Activated naive CD8-positive, alpha-beta T cell treated with anti-CD3 and anti-CD28 coated beads, Interleukin-2, amount 10 ng/mL, durations not matched to agents 7 days and 5 days (primary cell): ENCODE measurements around the gene GFRA1. TPM values are rescaled to one million over a fixed set of nuclear protein-coding genes. Genes with fewer than 3 reads are reported as not detected.

ENCODE experiments used
- ATAC-seq: fragments of 150-1000 bp; cut with Tn5 transposase; one replicate; pipeline ENCODE4 v1.10.0; 2021; ENCODE audit warnings: low read depth, moderate library complexity
- POLR2A ChIA-PET: fragments of 350-600 bp; sonication (Branson Sonifier 250); formaldehyde crosslinking; loops from one replicate; lab custom pipeline; 2021; ENCODE audit warnings: antibody characterized with exemption; lab: Charles Lee
- DNase-seq: peaks from one replicate; pipeline ENCODE4 v3.0.0; 2021
- H3K27ac Mint-ChIP-seq: one replicate; pipeline ENCODE4 v1.8.0; 2022; ENCODE audit warnings: mild to moderate bottlenecking, mixed read lengths
- H3K27me3 Mint-ChIP-seq: one replicate; pipeline ENCODE4 v1.8.0; 2022; ENCODE audit warnings: mild to moderate bottlenecking, moderate library complexity, mixed read lengths
- H3K36me3 Mint-ChIP-seq: one replicate; pipeline ENCODE4 v1.8.0; 2021; ENCODE audit warnings: mild to moderate bottlenecking, mixed read lengths
- H3K4me1 Mint-ChIP-seq: one replicate; pipeline ENCODE4 v1.8.0; 2021; ENCODE audit warnings: mixed read lengths
- H3K4me3 Mint-ChIP-seq: one replicate; pipeline ENCODE4 v1.8.0; 2022; ENCODE audit warnings: mild to moderate bottlenecking, moderate library complexity, mixed read lengths
- H3K9me3 Mint-ChIP-seq: one replicate; pipeline ENCODE4 v1.8.0; 2021; ENCODE audit warnings: mixed read lengths
- total RNA-seq, 2 experiments: library from RNA; stranded (reverse); gene quantifications; one replicate each; pipeline ENCODE4 v1.2.3, GENCODE V29; 2021

Gene GFRA1
- total RNA-seq, 2 experiments from 2014 or later = not detected

- no peak for ATAC-seq
- Mint-ChIP-seq H3K4me1 (no peaks in the 10 kb centered on the region), H3K27me3 (no peaks in the 10 kb centered on the region), H3K9me3 (no peaks in the 10 kb centered on the region), H3K36me3 (no peaks in the 10 kb centered on the region), H3K27ac (no peak overlapping the region), H3K4me3 (no peak overlapping the region)
- POLR2A ChIA-PET = no interaction called here
- DNase-seq = no peak
These were observed 163.1 kb downstream of the GFRA1 start for GRCh38 chr10:116109881-116110280.

- Mint-ChIP-seq H3K4me3 (no peak overlapping the region), H3K9me3 (no peaks in the 10 kb centered on the region), H3K27ac (no peak overlapping the region), H3K4me1 (no peaks in the 10 kb centered on the region), H3K36me3 (no peaks in the 10 kb centered on the region), H3K27me3 (no peaks in the 10 kb centered on the region)
- POLR2A ChIA-PET = no interaction called here
- DNase-seq (no peak), ATAC-seq (no peak)
These were observed 163.5 kb downstream of the GFRA1 start for GRCh38 chr10:116109481-116109880.

GRCh38 chr10:116108095-116108494 is 164.9 kb downstream of the GFRA1 start:
- Mint-ChIP-seq H3K9me3 (no peaks in the 10 kb centered on the region), H3K27ac (no peak overlapping the region), H3K27me3 (no peaks in the 10 kb centered on the region), H3K4me3 (no peak overlapping the region), H3K4me1 (no peaks in the 10 kb centered on the region), H3K36me3 (no peaks in the 10 kb centered on the region)
- no peak for DNase-seq
- POLR2A ChIA-PET = no interaction called here
- no peak for ATAC-seq

- Mint-ChIP-seq H3K27ac (no peak overlapping the region), H3K4me3 (no peak overlapping the region), H3K27me3 (no peaks in the 10 kb centered on the region), H3K36me3 (no peaks in the 10 kb centered on the region), H3K4me1 (no peaks in the 10 kb centered on the region), H3K9me3 (no peaks in the 10 kb centered on the region)
- DNase-seq = no peak
- ATAC-seq = no peak
- POLR2A ChIA-PET = no interaction called here
These were observed 166.4 kb downstream of the GFRA1 start for GRCh38 chr10:116106611-116107010.

GRCh38 chr10:116105264-116105663 is 167.7 kb downstream of the GFRA1 start:
- no peaks in the 10 kb centered on the region for H3K27me3 Mint-ChIP-seq
- no peak for DNase-seq
- no peak overlapping the region for H3K4me3 Mint-ChIP-seq
- no peaks in the 10 kb centered on the region for H3K36me3 Mint-ChIP-seq
- H3K27ac Mint-ChIP-seq = no peak overlapping the region
- no peak for ATAC-seq
- no peaks in the 10 kb centered on the region for H3K4me1 Mint-ChIP-seq
- peaks cover 2% of the 10 kb centered on the region for H3K9me3 Mint-ChIP-seq
- POLR2A ChIA-PET = no interaction called here

- Mint-ChIP-seq H3K4me1 (no peaks in the 10 kb centered on the region), H3K27ac (no peak overlapping the region), H3K4me3 (no peak overlapping the region), H3K9me3 (peaks cover 2% of the 10 kb centered on the region), H3K27me3 (no peaks in the 10 kb centered on the region), H3K36me3 (no peaks in the 10 kb centered on the region)
- POLR2A ChIA-PET = no interaction called here
- ATAC-seq (no peak), DNase-seq (no peak)
These were observed 168.6 kb downstream of the GFRA1 start for GRCh38 chr10:116104210-116104932.

- H3K27me3 Mint-ChIP-seq = no peaks in the 10 kb centered on the region
- H3K27ac Mint-ChIP-seq = no peak overlapping the region
- no peaks in the 10 kb centered on the region for H3K4me1 Mint-ChIP-seq
- POLR2A ChIA-PET = no interaction called here
- H3K9me3 Mint-ChIP-seq = peaks cover 2% of the 10 kb centered on the region
- DNase-seq (no peak), ATAC-seq (no peak)
- no peak overlapping the region for H3K4me3 Mint-ChIP-seq
- H3K36me3 Mint-ChIP-seq = no peaks in the 10 kb centered on the region
These were observed 169.3 kb downstream of the GFRA1 start for GRCh38 chr10:116103668-116104067.

GRCh38 chr10:116101616-116102315 is 171.2 kb downstream of the GFRA1 start:
- Mint-ChIP-seq H3K4me3 (no peak overlapping the region), H3K27me3 (no peaks in the 10 kb centered on the region), H3K36me3 (no peaks in the 10 kb centered on the region), H3K4me1 (no peaks in the 10 kb centered on the region), H3K27ac (no peak overlapping the region), H3K9me3 (peaks cover 2% of the 10 kb centered on the region)
- POLR2A ChIA-PET = no interaction called here
- ATAC-seq (no peak), DNase-seq (no peak)

- DNase-seq = no peak
- H3K36me3 Mint-ChIP-seq = no peaks in the 10 kb centered on the region
- POLR2A ChIA-PET = no interaction called here
- no peak overlapping the region for H3K27ac Mint-ChIP-seq
- no peak overlapping the region for H3K4me3 Mint-ChIP-seq
- ATAC-seq = no peak
- H3K27me3 Mint-ChIP-seq = no peaks in the 10 kb centered on the region
- peaks cover 2% of the 10 kb centered on the region for H3K9me3 Mint-ChIP-seq
- H3K4me1 Mint-ChIP-seq = no peaks in the 10 kb centered on the region
These were observed 172.0 kb downstream of the GFRA1 start for GRCh38 chr10:116100984-116101383.

GRCh38 chr10:116099023-116099420 is 174.0 kb downstream of the GFRA1 start:
- Mint-ChIP-seq H3K4me3 (no peak overlapping the region), H3K27ac (no peak overlapping the region), H3K4me1 (no peaks in the 10 kb centered on the region), H3K27me3 (no peaks in the 10 kb centered on the region), H3K36me3 (no peaks in the 10 kb centered on the region), H3K9me3 (peaks cover 2% of the 10 kb centered on the region)
- DNase-seq = no peak
- POLR2A ChIA-PET = no interaction called here
- no peak for ATAC-seq

GRCh38 chr10:116098411-116099022 is 174.5 kb downstream of the GFRA1 start:
- peaks cover 2% of the 10 kb centered on the region for H3K9me3 Mint-ChIP-seq
- H3K27me3 Mint-ChIP-seq = no peaks in the 10 kb centered on the region
- DNase-seq (no peak), ATAC-seq (no peak)
- H3K4me3 Mint-ChIP-seq = no peak overlapping the region
- POLR2A ChIA-PET = no interaction called here
- no peak overlapping the region for H3K27ac Mint-ChIP-seq
- no peaks in the 10 kb centered on the region for H3K4me1 Mint-ChIP-seq
- no peaks in the 10 kb centered on the region for H3K36me3 Mint-ChIP-seq

- Mint-ChIP-seq H3K27ac (no peak overlapping the region), H3K4me1 (no peaks in the 10 kb centered on the region), H3K9me3 (peaks cover 2% of the 10 kb centered on the region), H3K27me3 (no peaks in the 10 kb centered on the region), H3K36me3 (no peaks in the 10 kb centered on the region), H3K4me3 (no peak overlapping the region)
- DNase-seq = no peak
- ATAC-seq = no peak
- POLR2A ChIA-PET = no interaction called here
These were observed 175.7 kb downstream of the GFRA1 start for GRCh38 chr10:116097239-116097784.

- POLR2A ChIA-PET = no interaction called here
- Mint-ChIP-seq H3K4me3 (no peak overlapping the region), H3K9me3 (peaks cover 2% of the 10 kb centered on the region), H3K36me3 (no peaks in the 10 kb centered on the region), H3K27me3 (no peaks in the 10 kb centered on the region), H3K27ac (no peak overlapping the region), H3K4me1 (no peaks in the 10 kb centered on the region)
- DNase-seq (no peak), ATAC-seq (no peak)
These were observed 176.5 kb downstream of the GFRA1 start for GRCh38 chr10:116096526-116096925.

- Mint-ChIP-seq H3K27ac (no peak overlapping the region), H3K4me1 (no peaks in the 10 kb centered on the region), H3K9me3 (no peaks in the 10 kb centered on the region), H3K4me3 (no peak overlapping the region), H3K27me3 (no peaks in the 10 kb centered on the region), H3K36me3 (no peaks in the 10 kb centered on the region)
- ATAC-seq (no peak), DNase-seq (no peak)
- POLR2A ChIA-PET = no interaction called here
These were observed 178.7 kb downstream of the GFRA1 start for GRCh38 chr10:116094356-116094755.
